DOHH2 (cell line): Measurements from ENCODE around the gene TRIM38.

Experiments
- EZH2phosphoT487 ChIP-seq: fragments of 200-600 bp; sonication (generic); IDR thresholded peaks from 2 replicates; pipeline ENCODE4 v1.6.1; 2017; ENCODE audit warnings: borderline replicate concordance, mild to moderate bottlenecking, antibody characterized with exemption, low read length, moderate library complexity, mixed read lengths
- TF ChIP-seq, protein P1 (sequence below): fragments of 200-600 bp; sonication (generic); IDR thresholded peaks from one replicate; pipeline ENCODE4 v1.5.1; 2014; ENCODE audit warnings: antibody characterized with exemption, mild to moderate bottlenecking, low read depth, low read length; ENCODE audit not compliant: poor library complexity, severe bottlenecking

- TF ChIP-seq EZH2phosphoT487 = no peak
- TF ChIP-seq, protein P1, sequence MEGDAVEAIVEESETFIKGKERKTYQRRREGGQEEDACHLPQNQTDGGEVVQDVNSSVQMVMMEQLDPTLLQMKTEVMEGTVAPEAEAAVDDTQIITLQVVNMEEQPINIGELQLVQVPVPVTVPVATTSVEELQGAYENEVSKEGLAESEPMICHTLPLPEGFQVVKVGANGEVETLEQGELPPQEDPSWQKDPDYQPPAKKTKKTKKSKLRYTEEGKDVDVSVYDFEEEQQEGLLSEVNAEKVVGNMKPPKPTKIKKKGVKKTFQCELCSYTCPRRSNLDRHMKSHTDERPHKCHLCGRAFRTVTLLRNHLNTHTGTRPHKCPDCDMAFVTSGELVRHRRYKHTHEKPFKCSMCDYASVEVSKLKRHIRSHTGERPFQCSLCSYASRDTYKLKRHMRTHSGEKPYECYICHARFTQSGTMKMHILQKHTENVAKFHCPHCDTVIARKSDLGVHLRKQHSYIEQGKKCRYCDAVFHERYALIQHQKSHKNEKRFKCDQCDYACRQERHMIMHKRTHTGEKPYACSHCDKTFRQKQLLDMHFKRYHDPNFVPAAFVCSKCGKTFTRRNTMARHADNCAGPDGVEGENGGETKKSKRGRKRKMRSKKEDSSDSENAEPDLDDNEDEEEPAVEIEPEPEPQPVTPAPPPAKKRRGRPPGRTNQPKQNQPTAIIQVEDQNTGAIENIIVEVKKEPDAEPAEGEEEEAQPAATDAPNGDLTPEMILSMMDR = no peak
Observed at GRCh38 chr6:25927178-25927577, 35.4 kb upstream of the TRIM38 start.
